GM12878 (cell line): ENCODE results near the gene TMEM63B. TPM values are rescaled to one million over a fixed set of nuclear protein-coding genes. Genes with fewer than 3 reads are reported as not detected.

ENCODE experiments used
- ATAC-seq: fragments of 200-7000 bp; cut with Tn5 transposase; 3 replicates; pipeline ENCODE4 v1.9.1; 2020; ENCODE audit warnings: mild to moderate bottlenecking, moderate library complexity
- BruUV-seq: library from RNA; stranded (reverse); fragments of 400-500 nt; replicated peaks from 2 replicates; lab custom pipeline; 2021; lab: Mats Ljungman, UMichigan
- CTCF ChIA-PET: fragments of 300-600 bp; sonication (Branson Sonifier 250); formaldehyde crosslinking; extraction: SDS; loops from one replicate; lab custom pipeline; 2021; ENCODE audit warnings: inconsistent platforms; lab: Yijun Ruan, JAX
- POLR2A ChIA-PET: fragments of 350-600 bp; formaldehyde crosslinking; extraction: SDS; loops from one replicate; lab custom pipeline; 2021; ENCODE audit warnings: inconsistent platforms; lab: Charles Lee
- RAD21 ChIA-PET: fragments of 300-600 bp; sonication (Branson Sonifier 250); formaldehyde crosslinking; loops from one replicate; lab custom pipeline; 2023; ENCODE audit warnings: antibody characterized with exemption; ENCODE audit not compliant: unreplicated experiment; lab: Charles Lee
- SMC1A ChIA-PET: fragments of 300-600 bp; sonication (Branson Sonifier 250); formaldehyde crosslinking; loops from one replicate; lab custom pipeline; 2023; ENCODE audit not compliant: unreplicated experiment, uncharacterized antibody; lab: Charles Lee
- DNase-seq: peaks from one replicate; pipeline ENCODE4 v3.0.0-alpha.2; 2011; ENCODE audit warnings: low read depth, low spot score
- FAIRE-seq: peaks from 3 replicates; lab custom pipeline; 2011; peaks lifted over from hg19 to GRCh38; lab: Jason Lieb, UNC
- H2AFZ ChIP-seq: 2 replicates; pipeline ENCODE4 v1.6.0; 2011; ENCODE audit warnings: low read depth, low read length, control low read depth; ENCODE audit not compliant: control insufficient read depth
- H3K27ac ChIP-seq: 2 replicates; pipeline ENCODE4 v1.5.1; 2011; ENCODE audit warnings: control low read depth; ENCODE audit not compliant: control insufficient read depth, insufficient read depth
- H3K27me3 ChIP-seq, 2 experiments: replicated peaks in 1 of 2; 2 replicates each; pipeline versions ENCODE4 v1.6.0 to v1.6.1; 2011; ENCODE audit warnings: low read length in 1 of 2; ENCODE audit not compliant: control insufficient read depth in 2 of 2, insufficient read depth in 2 of 2
- H3K36me3 ChIP-seq, 2 experiments: 2 replicates each; pipeline ENCODE4 v1.5.1; 2011; ENCODE audit warnings: low read length in 1 of 2; ENCODE audit not compliant: control insufficient read depth in 2 of 2, insufficient read depth in 2 of 2
- H3K4me1 ChIP-seq: 2 replicates; pipeline ENCODE4 v1.6.1; 2011; ENCODE audit warnings: mild to moderate bottlenecking, low read length, moderate library complexity, mixed read lengths; ENCODE audit not compliant: control insufficient read depth, insufficient read depth
- H3K4me2 ChIP-seq: 2 replicates; pipeline ENCODE4 v1.6.0; 2011; ENCODE audit warnings: control low read depth; ENCODE audit not compliant: control insufficient read depth, insufficient read depth
- H3K4me3 ChIP-seq: fragments of 200-600 bp; sonication (generic); 2 replicates; pipeline ENCODE4 v1.5.1; 2016
- H3K79me2 ChIP-seq: 2 replicates; pipeline ENCODE4 v1.6.0; 2011; ENCODE audit warnings: low read length; ENCODE audit not compliant: control insufficient read depth, insufficient read depth
- H3K9ac ChIP-seq: 2 replicates; pipeline ENCODE4 v1.8.0; 2011; ENCODE audit warnings: low read length, control low read depth, mixed read lengths; ENCODE audit not compliant: control insufficient read depth, insufficient read depth
- H3K9me3 ChIP-seq: replicated peaks from 3 replicates; pipeline ENCODE4 v1.5.1; 2011; ENCODE audit warnings: mild to moderate bottlenecking, low read length; ENCODE audit not compliant: control insufficient read depth, insufficient read depth
- H4K20me1 ChIP-seq: 2 replicates; pipeline ENCODE4 v1.6.0; 2011; ENCODE audit not compliant: control insufficient read depth, insufficient read depth
- CREM ChIP-seq: IDR thresholded peaks from 2 replicates; pipeline ENCODE4 v1.6.1; 2014; ENCODE audit warnings: antibody characterized with exemption, low read depth
- ETV6 ChIP-seq, 2 experiments: fragments of 450-650 bp in 1 of 2; IDR thresholded peaks in 1 of 2; conservative IDR thresholded peaks in 1 of 2; 2 replicates each; pipeline ENCODE4 v1.6.1; 2014; ENCODE audit warnings: antibody characterized with exemption in 1 of 2, borderline replicate concordance in 1 of 2, low read depth in 1 of 2, mild to moderate bottlenecking in 1 of 2, moderate library complexity in 1 of 2
- FOXK2 ChIP-seq: fragments of 450-650 bp; IDR thresholded peaks from 2 replicates; pipeline ENCODE4 v1.6.1; 2017; ENCODE audit warnings: mild to moderate bottlenecking, moderate library complexity
- MLLT1 ChIP-seq: fragments of 450-650 bp; IDR thresholded peaks from 2 replicates; pipeline ENCODE4 v1.6.1; 2016; ENCODE audit warnings: mild to moderate bottlenecking
- MXI1 ChIP-seq: fragments of 150-350 bp; IDR thresholded peaks from 2 replicates; pipeline ENCODE4 v1.6.1; 2011; ENCODE audit warnings: low read depth, mild to moderate bottlenecking, inconsistent platforms, low read length, improper control_type of control experiment
- NBN ChIP-seq: fragments of 450-650 bp; IDR thresholded peaks from 2 replicates; pipeline ENCODE4 v1.6.1; 2016
- NFYB ChIP-seq: IDR thresholded peaks from 2 replicates; pipeline ENCODE4 v1.6.1; 2011; ENCODE audit warnings: low read depth, mild to moderate bottlenecking, low read length, improper control_type of control experiment, moderate library complexity; ENCODE audit not compliant: insufficient read depth
- RCOR1 ChIP-seq: conservative IDR thresholded peaks from 2 replicates; pipeline ENCODE4 v1.6.1; 2012; ENCODE audit warnings: low read depth, low read length, improper control_type of control experiment
- RFX5 ChIP-seq: IDR thresholded peaks from 2 replicates; pipeline ENCODE4 v1.6.1; 2011; ENCODE audit warnings: low read depth, low read length, improper control_type of control experiment
- SIN3A ChIP-seq: IDR thresholded peaks from 2 replicates; pipeline ENCODE4 v1.6.1; 2012; ENCODE audit warnings: low read depth, low read length, improper control_type of control experiment
- SUZ12 ChIP-seq: fragments of 200-600 bp; sonication (generic); IDR thresholded peaks from one replicate; pipeline ENCODE4 v1.6.1; 2018; ENCODE audit warnings: antibody characterized with exemption, mild to moderate bottlenecking; ENCODE audit not compliant: unreplicated experiment
- ZBTB40 ChIP-seq: fragments of 450-650 bp; IDR thresholded peaks from 2 replicates; pipeline ENCODE4 v1.6.1; 2016; ENCODE audit warnings: mild to moderate bottlenecking, moderate library complexity, borderline replicate concordance
- ZNF592 ChIP-seq: fragments of 450-650 bp; IDR thresholded peaks from 2 replicates; pipeline ENCODE4 v1.6.1; 2017; ENCODE audit warnings: mild to moderate bottlenecking, moderate library complexity
- WGBS: methylation state at CpG from one replicate; pipeline ENCODE4 v1.1.6; 2016; ENCODE audit warnings: low lambda C conversion rate; ENCODE audit not compliant: insufficient replicate concordance, insufficient coverage; ENCODE audit errors: missing lambda C conversion rate; 5-methylcytosine and 5-hydroxymethylcytosine counted together
- in situ Hi-C: fragments of 300-500 bp; cut with MboI; formaldehyde crosslinking; loops from 9 replicates; pipeline ENCODE4 v1.14.3; 2018; ENCODE audit warnings: mixed read lengths
- intact Hi-C: fragments of 100-400 bp; cut with micrococcal nuclease; formaldehyde crosslinking; loops from one replicate; pipeline ENCODE4 v1.14.2; 2022; ENCODE audit not compliant: unreplicated experiment
- polyA plus RNA-seq, 11 experiments: library from polyadenylated mRNA; depleted of rRNA in 4 of 11; unstranded in 6 of 11; stranded (reverse) in 5 of 11; fragments of >200 nt; fragmentation: Nextera tagmentation in 4 of 11; fragmentation: Illumina TruSeq in 1 of 11; extraction: Ambion mirVana in 4 of 11; extraction: Trizol in 1 of 11; gene quantifications; 1 replicate in 1 of 11; 2 replicates in 10 of 11; pipeline versions ENCODE4 v1.2.1 to v1.2.3, GENCODE V29; 2011 to 2016; ENCODE audit warnings: inconsistent platforms in 2 of 11, missing spikeins in 2 of 11, low read depth in 1 of 11
- total RNA-seq, 4 experiments: library from RNA; depleted of rRNA in 3 of 4; stranded (reverse); fragments of >200 nt in 3 of 4; fragmentation: Illumina TruSeq in 1 of 4; extraction: Trizol in 1 of 4; gene quantifications; 2 replicates each; pipeline versions ENCODE4 v1.2.1 to v1.2.3, GENCODE V29; 2013 to 2021

Gene TMEM63B
- total and polyA plus RNA-seq, 10 of the 15 experiments (the other 5 are each of a cell fraction or from before 2014, with no cell fraction given) = 0.09 to 15.0 (median 7.1) TPM; not detected in 1

- TF ChIP-seq MLLT1 = no peak
- no peak for TF ChIP-seq RFX5
- TF ChIP-seq ZNF592 = no peak
- TF ChIP-seq, all 136 proteins: peak for 0
Observed at GRCh38 chr6:44158770-44159228, 31.4 kb downstream of the TMEM63B start, which contains the start of gene CAPN11 (continued).

- H3K4me3 ChIP-seq = no peak overlapping the region
- intact Hi-C loops (no loop called here), in situ Hi-C loops (no loop called here)
- no peak overlapping the region for H2AFZ ChIP-seq
- H3K9me3 ChIP-seq = no peaks in the 10 kb centered on the region
- ChIA-PET SMC1A (interaction anchor here (1.2 to 2.4 kb wide), 3 partner anchors 44 to 72 kb away, joined by 3 to 7 read pairs (median 4); no protein-coding TSS in a partner anchor), POLR2A (interaction anchor here (0.6 kb wide), 2 partner anchors 10 to 58 kb away, joined by 3 read pairs; no protein-coding TSS in a partner anchor), CTCF (interaction anchor here (0.8 to 4.4 kb wide), 8 partner anchors 9 to 143 kb away, joined by 3 to 31 read pairs (median 4); partner anchors contain the start of gene HSP90AB1), RAD21 (no interaction called here)
- peak; percentile 36 for ATAC-seq
- peaks cover 0 to 4% of the 10 kb centered on the region in 2 experiments; a peak in 1 of 4 replicates for H3K27me3 ChIP-seq
- no peaks in the 10 kb centered on the region for H3K36me3 ChIP-seq
- 4% methylated on average over 6 of the region's 8 CpGs for WGBS
- no peaks in the 10 kb centered on the region for H3K79me2 ChIP-seq
- no peaks in the 10 kb centered on the region for H4K20me1 ChIP-seq
- no peak overlapping the region for H3K27ac ChIP-seq
- BruUV-seq = no TSS peak
- DNase-seq = no peak
- no peak overlapping the region for H3K4me2 ChIP-seq
- H3K4me1 ChIP-seq = no peaks in the 10 kb centered on the region
- H3K9ac ChIP-seq = no peak overlapping the region
- FAIRE-seq = no peak
- no peak for TF ChIP-seq FOXK2
- TF ChIP-seq NBN = no peak
- TF ChIP-seq SUZ12 = no peak
- no peak for TF ChIP-seq MXI1
- TF ChIP-seq ETV6 (conservative IDR thresholded peaks at IDR 0.05 in 1 of 2, IDR thresholded peaks at IDR 0.05 in 1 of 2; ENCODE audit: borderline replicate concordance in 1 of 2, low read depth in 1 of 2) = no peak
- no peak for TF ChIP-seq SIN3A
- TF ChIP-seq RCOR1 = no peak
- no peak for TF ChIP-seq ZBTB40
- no peak for TF ChIP-seq CREM
- no peak for TF ChIP-seq NFYB
Observed at GRCh38 chr6:44161997-44162338, 34.6 kb downstream of the TMEM63B start.
